HepG2 (cell line): ENCODE data around the gene PCYT2. TPM values are rescaled to one million over a fixed set of nuclear protein-coding genes. Genes with fewer than 3 reads are reported as not detected.

Source experiments
- ETV5 ChIP-seq: IDR thresholded peaks from 2 replicates; pipeline ENCODE4 v1.6.1; 2018; ENCODE audit warnings: missing biosample characterization, missing genetic modification reagents, inconsistent platforms, borderline replicate concordance
- FOXK1 ChIP-seq: sonication (generic); formaldehyde crosslinking; IDR thresholded peaks from 2 replicates; pipeline ENCODE4 v1.4.0; 2020; ENCODE audit warnings: low read depth, missing genetic modification reagents, borderline replicate concordance
- FOXO1 ChIP-seq: sonication (generic); formaldehyde crosslinking; IDR thresholded peaks from 2 replicates; pipeline ENCODE4 v1.4.0; 2020; ENCODE audit warnings: missing genetic modification reagents
- GPN1 ChIP-seq: sonication (generic); formaldehyde crosslinking; IDR thresholded peaks from 2 replicates; pipeline ENCODE4 v1.5.1; 2020; ENCODE audit warnings: missing genetic modification reagents, borderline replicate concordance
- HNRNPK ChIP-seq: fragments of 200-400 bp; formaldehyde crosslinking; IDR thresholded peaks from 2 replicates; pipeline ENCODE4 v1.6.1; 2018; ENCODE audit warnings: low read length, low read depth, moderate library complexity, mild to moderate bottlenecking; ENCODE audit not compliant: poor library complexity, severe bottlenecking
- NFIC ChIP-seq: IDR thresholded peaks from 2 replicates; pipeline ENCODE4 v1.6.1; 2012; ENCODE audit warnings: mild to moderate bottlenecking, low read length, inconsistent platforms
- PBX3 ChIP-seq: sonication (generic); formaldehyde crosslinking; IDR thresholded peaks from 2 replicates; pipeline ENCODE4 v1.8.1; 2023; ENCODE audit warnings: missing genetic modification reagents, inconsistent platforms, borderline replicate concordance
- SSRP1 ChIP-seq: IDR thresholded peaks from 2 replicates; pipeline ENCODE4 v1.6.1; 2016; ENCODE audit warnings: control low read depth
- ZBTB25 ChIP-seq: IDR thresholded peaks from 2 replicates; pipeline ENCODE4 v1.6.1; 2018; ENCODE audit warnings: missing genetic modification reagents
- ZC3H4 ChIP-seq: sonication (generic); formaldehyde crosslinking; IDR thresholded peaks from 2 replicates; pipeline ENCODE4 v1.4.0; 2020; ENCODE audit warnings: missing genetic modification reagents, borderline replicate concordance
- ZFP90 ChIP-seq: sonication (generic); formaldehyde crosslinking; IDR thresholded peaks from 2 replicates; pipeline ENCODE4 v1.8.0; 2022; ENCODE audit warnings: missing genetic modification reagents, mild to moderate bottlenecking, inconsistent platforms, borderline replicate concordance
- ZNF30 ChIP-seq: sonication (generic); formaldehyde crosslinking; IDR thresholded peaks from 2 replicates; pipeline ENCODE4 v1.5.0; 2020; ENCODE audit warnings: mild to moderate bottlenecking, missing genetic modification reagents
- ZNF569 ChIP-seq: sonication (generic); formaldehyde crosslinking; IDR thresholded peaks from 2 replicates; pipeline ENCODE4 v1.5.0; 2020; ENCODE audit warnings: mild to moderate bottlenecking, missing genetic modification reagents, moderate library complexity, borderline replicate concordance
- ZNF782 ChIP-seq: sonication (generic); formaldehyde crosslinking; IDR thresholded peaks from 2 replicates; pipeline ENCODE4 v1.4.0; 2020; ENCODE audit warnings: missing genetic modification reagents, mild to moderate bottlenecking, borderline replicate concordance
- polyA plus RNA-seq, 8 experiments: library from polyadenylated mRNA; depleted of rRNA in 3 of 8; stranded (reverse) in 7 of 8; unstranded in 1 of 8; fragments of >200 nt; fragmentation: Illumina TruSeq in 4 of 8; extraction: Trizol in 4 of 8; gene quantifications; 2 replicates each; pipeline versions ENCODE4 v1.2.1 to v1.2.3, GENCODE V29; 2011 to 2016; ENCODE audit warnings: low read depth in 4 of 8, missing spikeins in 1 of 8, mixed read lengths in 1 of 8; ENCODE audit not compliant: insufficient read depth in 1 of 8
- total RNA-seq, 5 experiments: library from RNA; depleted of rRNA; stranded (reverse); fragments of >200 nt; fragmentation: Illumina TruSeq; extraction: Trizol; gene quantifications; 2 replicates each; pipeline ENCODE4 v1.2.3, GENCODE V29; 2016; ENCODE audit warnings: low read depth in 1 of 5
- TF ChIP-seq, protein P1 (sequence below), 2 experiments: IDR thresholded peaks; 2 replicates each; pipeline ENCODE4 v1.6.1; 2011 to 2012; ENCODE audit warnings: low read length in 2 of 2, borderline replicate concordance in 1 of 2, low read depth in 1 of 2, mild to moderate bottlenecking in 1 of 2, moderate library complexity in 1 of 2
- TF ChIP-seq, protein P2 (sequence below): sonication (generic); formaldehyde crosslinking; IDR thresholded peaks from 2 replicates; pipeline ENCODE4 v1.5.1; 2020; ENCODE audit warnings: mild to moderate bottlenecking, moderate library complexity, missing genetic modification reagents
- TF ChIP-seq, protein P3 (sequence below): IDR thresholded peaks from 2 replicates; pipeline ENCODE4 v1.6.1; 2016; ENCODE audit warnings: mild to moderate bottlenecking

PCYT2 gene
- total and polyA plus RNA-seq, 2 of the 13 experiments (the other 11 are each of a cell fraction or from before 2014, with no cell fraction given): 147 to 297 TPM

DNA sequence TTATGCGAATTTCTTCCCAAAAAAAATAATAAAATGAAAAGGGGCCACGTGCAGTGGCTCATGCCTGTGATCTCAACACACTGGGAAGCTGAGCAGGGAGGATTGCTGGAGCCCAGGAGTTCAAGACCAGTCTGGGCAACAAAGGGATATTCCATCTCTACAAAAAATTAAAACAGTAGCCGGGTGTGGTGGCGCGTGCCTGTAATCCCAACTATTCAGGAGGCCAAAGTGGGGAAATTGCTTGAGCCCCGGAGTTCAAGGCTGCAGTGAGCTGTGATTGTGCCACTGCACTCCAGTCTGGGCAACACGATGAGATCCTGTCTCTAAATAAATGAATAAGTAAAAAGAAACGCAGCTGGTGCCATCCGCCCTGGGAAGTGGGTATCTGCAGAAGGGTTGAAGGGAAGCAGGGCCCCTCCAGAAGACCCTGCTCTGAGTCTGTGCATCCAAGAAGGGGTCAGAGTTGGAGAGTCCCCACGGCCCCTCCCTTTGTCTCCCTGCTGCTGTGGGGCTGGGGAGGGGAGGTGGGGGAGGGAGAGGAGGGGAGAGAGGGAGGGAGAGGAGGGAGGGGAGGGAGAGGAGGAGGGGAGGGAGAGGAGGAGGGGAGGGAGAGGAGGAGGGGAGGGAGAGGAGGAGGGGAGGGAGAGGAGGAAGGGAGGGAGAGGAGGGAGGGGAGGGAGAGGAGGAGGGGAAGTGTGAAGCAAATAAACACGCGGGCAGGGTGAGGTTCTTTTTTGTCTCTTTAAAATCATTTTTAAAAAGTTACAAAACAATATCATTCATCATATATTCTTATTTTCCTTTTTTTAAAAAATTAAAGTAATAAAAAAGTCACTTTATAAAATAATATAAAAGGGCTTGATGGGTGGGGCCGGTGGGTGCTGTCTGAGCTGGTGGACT lies 40.8 kb upstream of the PCYT2 start (continued):
- TF ChIP-seq, protein P1, sequence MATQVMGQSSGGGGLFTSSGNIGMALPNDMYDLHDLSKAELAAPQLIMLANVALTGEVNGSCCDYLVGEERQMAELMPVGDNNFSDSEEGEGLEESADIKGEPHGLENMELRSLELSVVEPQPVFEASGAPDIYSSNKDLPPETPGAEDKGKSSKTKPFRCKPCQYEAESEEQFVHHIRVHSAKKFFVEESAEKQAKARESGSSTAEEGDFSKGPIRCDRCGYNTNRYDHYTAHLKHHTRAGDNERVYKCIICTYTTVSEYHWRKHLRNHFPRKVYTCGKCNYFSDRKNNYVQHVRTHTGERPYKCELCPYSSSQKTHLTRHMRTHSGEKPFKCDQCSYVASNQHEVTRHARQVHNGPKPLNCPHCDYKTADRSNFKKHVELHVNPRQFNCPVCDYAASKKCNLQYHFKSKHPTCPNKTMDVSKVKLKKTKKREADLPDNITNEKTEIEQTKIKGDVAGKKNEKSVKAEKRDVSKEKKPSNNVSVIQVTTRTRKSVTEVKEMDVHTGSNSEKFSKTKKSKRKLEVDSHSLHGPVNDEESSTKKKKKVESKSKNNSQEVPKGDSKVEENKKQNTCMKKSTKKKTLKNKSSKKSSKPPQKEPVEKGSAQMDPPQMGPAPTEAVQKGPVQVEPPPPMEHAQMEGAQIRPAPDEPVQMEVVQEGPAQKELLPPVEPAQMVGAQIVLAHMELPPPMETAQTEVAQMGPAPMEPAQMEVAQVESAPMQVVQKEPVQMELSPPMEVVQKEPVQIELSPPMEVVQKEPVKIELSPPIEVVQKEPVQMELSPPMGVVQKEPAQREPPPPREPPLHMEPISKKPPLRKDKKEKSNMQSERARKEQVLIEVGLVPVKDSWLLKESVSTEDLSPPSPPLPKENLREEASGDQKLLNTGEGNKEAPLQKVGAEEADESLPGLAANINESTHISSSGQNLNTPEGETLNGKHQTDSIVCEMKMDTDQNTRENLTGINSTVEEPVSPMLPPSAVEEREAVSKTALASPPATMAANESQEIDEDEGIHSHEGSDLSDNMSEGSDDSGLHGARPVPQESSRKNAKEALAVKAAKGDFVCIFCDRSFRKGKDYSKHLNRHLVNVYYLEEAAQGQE (IDR thresholded peaks at IDR 0.05; ENCODE audit: borderline replicate concordance in 1 of 2, low read depth in 1 of 2, low read length in 2 of 2): no peak
- TF ChIP-seq, protein P2, sequence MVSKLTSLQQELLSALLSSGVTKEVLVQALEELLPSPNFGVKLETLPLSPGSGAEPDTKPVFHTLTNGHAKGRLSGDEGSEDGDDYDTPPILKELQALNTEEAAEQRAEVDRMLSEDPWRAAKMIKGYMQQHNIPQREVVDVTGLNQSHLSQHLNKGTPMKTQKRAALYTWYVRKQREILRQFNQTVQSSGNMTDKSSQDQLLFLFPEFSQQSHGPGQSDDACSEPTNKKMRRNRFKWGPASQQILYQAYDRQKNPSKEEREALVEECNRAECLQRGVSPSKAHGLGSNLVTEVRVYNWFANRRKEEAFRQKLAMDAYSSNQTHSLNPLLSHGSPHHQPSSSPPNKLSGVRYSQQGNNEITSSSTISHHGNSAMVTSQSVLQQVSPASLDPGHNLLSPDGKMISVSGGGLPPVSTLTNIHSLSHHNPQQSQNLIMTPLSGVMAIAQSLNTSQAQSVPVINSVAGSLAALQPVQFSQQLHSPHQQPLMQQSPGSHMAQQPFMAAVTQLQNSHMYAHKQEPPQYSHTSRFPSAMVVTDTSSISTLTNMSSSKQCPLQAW (CRISPR knock-in tag): no peak
- TF ChIP-seq GPN1 (CRISPR knock-in tag): no peak
- peak; percentile 99 for TF ChIP-seq HNRNPK
- no peak for TF ChIP-seq ZNF30
- 0 out of 2 replicates have a peak, but pooled peaks have one; percentile 71 for TF ChIP-seq ZC3H4 (CRISPR knock-in tag)
- no peak for TF ChIP-seq ZFP90 (CRISPR knock-in tag)
- no peak for TF ChIP-seq FOXK1 (CRISPR knock-in tag)
- TF ChIP-seq FOXO1: no peak
- TF ChIP-seq ETV5 (CRISPR knock-in tag): no peak
- TF ChIP-seq ZNF782: no peak
- TF ChIP-seq, protein P3, sequence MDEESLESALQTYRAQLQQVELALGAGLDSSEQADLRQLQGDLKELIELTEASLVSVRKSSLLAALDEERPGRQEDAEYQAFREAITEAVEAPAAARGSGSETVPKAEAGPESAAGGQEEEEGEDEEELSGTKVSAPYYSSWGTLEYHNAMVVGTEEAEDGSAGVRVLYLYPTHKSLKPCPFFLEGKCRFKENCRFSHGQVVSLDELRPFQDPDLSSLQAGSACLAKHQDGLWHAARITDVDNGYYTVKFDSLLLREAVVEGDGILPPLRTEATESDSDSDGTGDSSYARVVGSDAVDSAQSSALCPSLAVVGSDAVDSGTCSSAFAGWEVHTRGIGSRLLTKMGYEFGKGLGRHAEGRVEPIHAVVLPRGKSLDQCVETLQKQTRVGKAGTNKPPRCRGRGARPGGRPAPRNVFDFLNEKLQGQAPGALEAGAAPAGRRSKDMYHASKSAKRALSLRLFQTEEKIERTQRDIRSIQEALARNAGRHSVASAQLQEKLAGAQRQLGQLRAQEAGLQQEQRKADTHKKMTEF: peak; percentile 17
- peak; percentile 51; the same call in 1 of the 2 replicates for TF ChIP-seq NFIC
- no peak for TF ChIP-seq PBX3 (CRISPR knock-in tag)
- TF ChIP-seq ZNF569 (CRISPR knock-in tag): no peak
- 0 out of 2 replicates have a peak, but pooled peaks have one; percentile 14 for TF ChIP-seq ZBTB25 (CRISPR knock-in tag)
- TF ChIP-seq SSRP1 (CRISPR knock-in tag): peak; percentile 94
